Uterus (tissue), 2 donors: ENCODE results near the gene MSMP.

Experiments used
- POLR2A ChIP-seq, 2 donors: fragments of 450-650 bp; IDR thresholded peaks; one replicate each; pipeline ENCODE4 v1.6.1; 2016; ENCODE audit warnings: antibody characterized with exemption in 2 of 2, mild to moderate bottlenecking in 1 of 2, moderate library complexity in 1 of 2
- TF ChIP-seq, protein P1 (sequence below), 4 experiments: fragments of 200-600 bp in 2 of 4; fragments of 450-650 bp in 2 of 4; sonication (generic) in 2 of 4; IDR thresholded peaks; one replicate each; pipeline ENCODE4 v1.5.1; 2016 to 2019; ENCODE audit warnings: antibody characterized with exemption in 4 of 4, mild to moderate bottlenecking in 2 of 4, moderate library complexity in 1 of 4

GRCh38 chr9:35763181-35763580 lies 9.1 kb upstream of the MSMP start:
- no peak for TF ChIP-seq POLR2A (IDR thresholded peaks at IDR 0.05)
- TF ChIP-seq, protein P1, sequence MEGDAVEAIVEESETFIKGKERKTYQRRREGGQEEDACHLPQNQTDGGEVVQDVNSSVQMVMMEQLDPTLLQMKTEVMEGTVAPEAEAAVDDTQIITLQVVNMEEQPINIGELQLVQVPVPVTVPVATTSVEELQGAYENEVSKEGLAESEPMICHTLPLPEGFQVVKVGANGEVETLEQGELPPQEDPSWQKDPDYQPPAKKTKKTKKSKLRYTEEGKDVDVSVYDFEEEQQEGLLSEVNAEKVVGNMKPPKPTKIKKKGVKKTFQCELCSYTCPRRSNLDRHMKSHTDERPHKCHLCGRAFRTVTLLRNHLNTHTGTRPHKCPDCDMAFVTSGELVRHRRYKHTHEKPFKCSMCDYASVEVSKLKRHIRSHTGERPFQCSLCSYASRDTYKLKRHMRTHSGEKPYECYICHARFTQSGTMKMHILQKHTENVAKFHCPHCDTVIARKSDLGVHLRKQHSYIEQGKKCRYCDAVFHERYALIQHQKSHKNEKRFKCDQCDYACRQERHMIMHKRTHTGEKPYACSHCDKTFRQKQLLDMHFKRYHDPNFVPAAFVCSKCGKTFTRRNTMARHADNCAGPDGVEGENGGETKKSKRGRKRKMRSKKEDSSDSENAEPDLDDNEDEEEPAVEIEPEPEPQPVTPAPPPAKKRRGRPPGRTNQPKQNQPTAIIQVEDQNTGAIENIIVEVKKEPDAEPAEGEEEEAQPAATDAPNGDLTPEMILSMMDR (IDR thresholded peaks at IDR 0.05), result no peak
